GM12878 (cell line): Measurements from ENCODE around the gene HCK. TPM values are rescaled to one million over a fixed set of nuclear protein-coding genes. Genes with fewer than 3 reads are reported as not detected.

Experiments
- ATAC-seq: fragments of 200-7000 bp; cut with Tn5 transposase; 3 replicates; pipeline ENCODE4 v1.9.1; 2020; ENCODE audit warnings: mild to moderate bottlenecking, moderate library complexity
- BruUV-seq: library from RNA; stranded (reverse); fragments of 400-500 nt; replicated peaks from 2 replicates; lab custom pipeline; 2021; lab: Mats Ljungman, UMichigan
- CTCF ChIA-PET: fragments of 300-600 bp; sonication (Branson Sonifier 250); formaldehyde crosslinking; extraction: SDS; loops from one replicate; lab custom pipeline; 2021; ENCODE audit warnings: inconsistent platforms; lab: Yijun Ruan, JAX
- POLR2A ChIA-PET: fragments of 350-600 bp; formaldehyde crosslinking; extraction: SDS; loops from one replicate; lab custom pipeline; 2021; ENCODE audit warnings: inconsistent platforms; lab: Charles Lee
- RAD21 ChIA-PET: fragments of 300-600 bp; sonication (Branson Sonifier 250); formaldehyde crosslinking; loops from one replicate; lab custom pipeline; 2023; ENCODE audit warnings: antibody characterized with exemption; ENCODE audit not compliant: unreplicated experiment; lab: Charles Lee
- SMC1A ChIA-PET: fragments of 300-600 bp; sonication (Branson Sonifier 250); formaldehyde crosslinking; loops from one replicate; lab custom pipeline; 2023; ENCODE audit not compliant: unreplicated experiment, uncharacterized antibody; lab: Charles Lee
- DNase-seq: peaks from one replicate; pipeline ENCODE4 v3.0.0-alpha.2; 2011; ENCODE audit warnings: low read depth, low spot score
- FAIRE-seq: peaks from 3 replicates; lab custom pipeline; 2011; peaks lifted over from hg19 to GRCh38; lab: Jason Lieb, UNC
- H2AFZ ChIP-seq: 2 replicates; pipeline ENCODE4 v1.6.0; 2011; ENCODE audit warnings: low read depth, low read length, control low read depth; ENCODE audit not compliant: control insufficient read depth
- H3K27ac ChIP-seq: 2 replicates; pipeline ENCODE4 v1.5.1; 2011; ENCODE audit warnings: control low read depth; ENCODE audit not compliant: control insufficient read depth, insufficient read depth
- H3K27me3 ChIP-seq, 2 experiments: replicated peaks in 1 of 2; 2 replicates each; pipeline versions ENCODE4 v1.6.0 to v1.6.1; 2011; ENCODE audit warnings: low read length in 1 of 2; ENCODE audit not compliant: control insufficient read depth in 2 of 2, insufficient read depth in 2 of 2
- H3K36me3 ChIP-seq, 2 experiments: 2 replicates each; pipeline ENCODE4 v1.5.1; 2011; ENCODE audit warnings: low read length in 1 of 2; ENCODE audit not compliant: control insufficient read depth in 2 of 2, insufficient read depth in 2 of 2
- H3K4me1 ChIP-seq: 2 replicates; pipeline ENCODE4 v1.6.1; 2011; ENCODE audit warnings: mild to moderate bottlenecking, low read length, moderate library complexity, mixed read lengths; ENCODE audit not compliant: control insufficient read depth, insufficient read depth
- H3K4me2 ChIP-seq: 2 replicates; pipeline ENCODE4 v1.6.0; 2011; ENCODE audit warnings: control low read depth; ENCODE audit not compliant: control insufficient read depth, insufficient read depth
- H3K4me3 ChIP-seq: fragments of 200-600 bp; sonication (generic); 2 replicates; pipeline ENCODE4 v1.5.1; 2016
- H3K79me2 ChIP-seq: 2 replicates; pipeline ENCODE4 v1.6.0; 2011; ENCODE audit warnings: low read length; ENCODE audit not compliant: control insufficient read depth, insufficient read depth
- H3K9ac ChIP-seq: 2 replicates; pipeline ENCODE4 v1.8.0; 2011; ENCODE audit warnings: low read length, control low read depth, mixed read lengths; ENCODE audit not compliant: control insufficient read depth, insufficient read depth
- H3K9me3 ChIP-seq: replicated peaks from 3 replicates; pipeline ENCODE4 v1.5.1; 2011; ENCODE audit warnings: mild to moderate bottlenecking, low read length; ENCODE audit not compliant: control insufficient read depth, insufficient read depth
- H4K20me1 ChIP-seq: 2 replicates; pipeline ENCODE4 v1.6.0; 2011; ENCODE audit not compliant: control insufficient read depth, insufficient read depth
- ATF2 ChIP-seq: IDR thresholded peaks from 2 replicates; pipeline ENCODE4 v1.6.1; 2012; ENCODE audit warnings: low read length, inconsistent platforms
- ATF3 ChIP-seq: IDR thresholded peaks from 2 replicates; pipeline ENCODE4 v1.6.1; 2011; ENCODE audit warnings: low read depth, mild to moderate bottlenecking, low read length, moderate library complexity, borderline replicate concordance; ENCODE audit errors: extremely low read depth
- BCL3 ChIP-seq: IDR thresholded peaks from 2 replicates; pipeline ENCODE4 v1.6.1; 2011; ENCODE audit warnings: borderline replicate concordance, low read depth, mild to moderate bottlenecking, moderate library complexity, low read length; ENCODE audit not compliant: insufficient read depth, poor library complexity, severe bottlenecking
- EGR1 ChIP-seq, 2 experiments: IDR thresholded peaks; 1 replicate in 1 of 2; 2 replicates in 1 of 2; pipeline ENCODE4 v1.6.1; 2011 to 2012; ENCODE audit warnings: low read depth in 2 of 2, low read length in 2 of 2, borderline replicate concordance in 1 of 2, mild to moderate bottlenecking in 1 of 2, moderate library complexity in 1 of 2
- IRF5 ChIP-seq: fragments of 450-650 bp; IDR thresholded peaks from 2 replicates; pipeline ENCODE4 v1.6.1; 2017; ENCODE audit warnings: borderline replicate concordance
- MXI1 ChIP-seq: fragments of 150-350 bp; IDR thresholded peaks from 2 replicates; pipeline ENCODE4 v1.6.1; 2011; ENCODE audit warnings: low read depth, mild to moderate bottlenecking, inconsistent platforms, low read length, improper control_type of control experiment
- MYB ChIP-seq: fragments of 150-350 bp; IDR thresholded peaks from 2 replicates; pipeline ENCODE4 v1.6.1; 2014; ENCODE audit warnings: mild to moderate bottlenecking, low read depth, low read length, borderline replicate concordance
- NKRF ChIP-seq: fragments of 450-650 bp; conservative IDR thresholded peaks from 2 replicates; pipeline ENCODE4 v1.6.1; 2017; ENCODE audit warnings: mild to moderate bottlenecking, moderate library complexity
- RFX5 ChIP-seq: IDR thresholded peaks from 2 replicates; pipeline ENCODE4 v1.6.1; 2011; ENCODE audit warnings: low read depth, low read length, improper control_type of control experiment
- SIN3A ChIP-seq: IDR thresholded peaks from 2 replicates; pipeline ENCODE4 v1.6.1; 2012; ENCODE audit warnings: low read depth, low read length, improper control_type of control experiment
- TBL1XR1 ChIP-seq: IDR thresholded peaks from 2 replicates; pipeline ENCODE4 v1.6.1; 2012; ENCODE audit warnings: low read depth, low read length, improper control_type of control experiment
- TCF3 ChIP-seq: IDR thresholded peaks from 2 replicates; pipeline ENCODE4 v1.6.1; 2012; ENCODE audit warnings: low read depth, mild to moderate bottlenecking, low read length, borderline replicate concordance; ENCODE audit not compliant: insufficient read depth
- TCF7 ChIP-seq: IDR thresholded peaks from 2 replicates; pipeline ENCODE4 v1.6.1; 2014; ENCODE audit warnings: antibody characterized with exemption, borderline replicate concordance
- ZNF24 ChIP-seq: fragments of 450-650 bp; IDR thresholded peaks from 2 replicates; pipeline ENCODE4 v1.6.1; 2017; ENCODE audit warnings: antibody characterized with exemption, mild to moderate bottlenecking
- WGBS: methylation state at CpG from one replicate; pipeline ENCODE4 v1.1.6; 2016; ENCODE audit warnings: low lambda C conversion rate; ENCODE audit not compliant: insufficient replicate concordance, insufficient coverage; ENCODE audit errors: missing lambda C conversion rate; 5-methylcytosine and 5-hydroxymethylcytosine counted together
- in situ Hi-C: fragments of 300-500 bp; cut with MboI; formaldehyde crosslinking; loops from 9 replicates; pipeline ENCODE4 v1.14.3; 2018; ENCODE audit warnings: mixed read lengths
- intact Hi-C: fragments of 100-400 bp; cut with micrococcal nuclease; formaldehyde crosslinking; loops from one replicate; pipeline ENCODE4 v1.14.2; 2022; ENCODE audit not compliant: unreplicated experiment
- polyA plus RNA-seq, 11 experiments: library from polyadenylated mRNA; depleted of rRNA in 4 of 11; unstranded in 6 of 11; stranded (reverse) in 5 of 11; fragments of >200 nt; fragmentation: Nextera tagmentation in 4 of 11; fragmentation: Illumina TruSeq in 1 of 11; extraction: Ambion mirVana in 4 of 11; extraction: Trizol in 1 of 11; gene quantifications; 1 replicate in 1 of 11; 2 replicates in 10 of 11; pipeline versions ENCODE4 v1.2.1 to v1.2.3, GENCODE V29; 2011 to 2016; ENCODE audit warnings: inconsistent platforms in 2 of 11, missing spikeins in 2 of 11, low read depth in 1 of 11
- total RNA-seq, 4 experiments: library from RNA; depleted of rRNA in 3 of 4; stranded (reverse); fragments of >200 nt in 3 of 4; fragmentation: Illumina TruSeq in 1 of 4; extraction: Trizol in 1 of 4; gene quantifications; 2 replicates each; pipeline versions ENCODE4 v1.2.1 to v1.2.3, GENCODE V29; 2013 to 2021

HCK gene
- total and polyA plus RNA-seq, 10 of the 15 experiments (the other 5 are each of a cell fraction or from before 2014, with no cell fraction given), result 1.3 to 30.3 (median 18.5) TPM

GRCh38 chr20:32087070-32087469 is 35.0 kb downstream of the HCK start (continued):
- no peak for TF ChIP-seq NKRF
- TF ChIP-seq TBL1XR1, result no peak
- TF ChIP-seq IRF5, result no peak
- TF ChIP-seq RFX5, result no peak

GRCh38 chr20:32088759-32089158 is 36.7 kb downstream of the HCK start:
- BruUV-seq, result no TSS peak
- no peaks in the 10 kb centered on the region for H3K79me2 ChIP-seq
- in situ Hi-C loops, result no loop called here
- ChIA-PET CTCF (interaction anchor here (0.9 to 9.2 kb wide), 4 partner anchors 47 to 265 kb away, joined by 3 to 298 read pairs (median 98); no protein-coding TSS in a partner anchor), SMC1A (interaction anchor here (0.6 to 12.2 kb wide), 8 partner anchors 16 to 234 kb away, joined by 3 to 344 read pairs (median 4); no protein-coding TSS in a partner anchor), POLR2A (interaction anchor here (1.3 kb wide), 1 partner anchor 23 kb away, joined by 3 read pairs; no protein-coding TSS in a partner anchor), RAD21 (interaction anchor here (0.7 to 12.6 kb wide), 6 partner anchors 9 to 57 kb away, joined by 3 to 220 read pairs (median 4); partner anchors contain the start of gene TM9SF4)
- H3K36me3 ChIP-seq, result 0 out of 4 replicates have a peak, but pooled peaks cover 0 to 2% of the 10 kb centered on the region in 2 experiments
- ATAC-seq (no peak), DNase-seq (no peak), FAIRE-seq (no peak)
- 77% methylated on average over 3 of the region's 3 CpGs for WGBS
- H3K4me1 ChIP-seq, result peaks cover 14% of the 10 kb centered on the region
- H3K4me3 ChIP-seq, result no peak overlapping the region
- H3K4me2 ChIP-seq, result no peak overlapping the region
- no peaks in the 10 kb centered on the region; the same call in 2 of the 3 replicates for H3K9me3 ChIP-seq
- H3K9ac ChIP-seq, result no peak overlapping the region
- H4K20me1 ChIP-seq, result no peaks in the 10 kb centered on the region
- intact Hi-C loops, result no loop called here
- H3K27ac ChIP-seq, result no peak overlapping the region
- no peaks in the 10 kb centered on the region; a peak in 1 of 4 replicates for H3K27me3 ChIP-seq
- H2AFZ ChIP-seq, result no peak overlapping the region
- TF ChIP-seq EGR1 (IDR thresholded peaks at IDR 0.05; ENCODE audit: borderline replicate concordance in 1 of 2, low read depth in 2 of 2, low read length in 2 of 2) (no peak), MYB (no peak), TCF3 (no peak), MXI1 (no peak), ATF3 (no peak), ATF2 (no peak), ZNF24 (no peak), SIN3A (no peak), BCL3 (no peak), TCF7 (no peak)
